GM21717 (cell line): ENCODE data around the gene SH3YL1.
A peak's percentile ranks its signal among the peaks of the same experiment; 100 is the strongest.

Experiments
- ATAC-seq: cut with Tn5 transposase; IDR thresholded peaks from one replicate; pipeline ENCODE4 v1.9.1; 2021; ENCODE audit warnings: mild to moderate bottlenecking, moderate library complexity; ENCODE audit not compliant: unreplicated experiment

The SH3YL1 gene

GRCh38 chr2:263774-264492, at the start of gene SH3YL1:
TSS of gene SH3YL1 (minus strand) at chr2:264032. CDS start at chr2:263984, 48 bp downstream.
- peak; percentile 23 for ATAC-seq

DNA sequence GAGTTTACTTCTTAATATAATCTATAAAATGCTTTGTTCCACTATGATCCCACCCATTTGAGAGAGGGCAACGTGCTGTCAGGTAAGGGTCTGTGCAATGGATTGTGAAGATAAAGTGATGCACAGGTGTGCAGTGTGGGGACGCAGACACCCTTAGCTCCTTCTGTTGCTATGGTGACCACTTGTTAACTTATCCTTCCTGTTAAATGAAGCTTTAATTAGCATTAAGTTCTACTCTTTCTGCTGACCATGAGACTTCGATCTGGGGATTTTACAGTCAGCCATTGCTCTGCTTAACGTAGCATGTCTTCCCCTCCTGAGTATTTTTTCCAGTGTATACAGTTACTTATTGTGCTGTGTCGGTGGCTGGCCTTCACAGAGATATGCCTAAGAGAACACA, 47.2 kb upstream of the SH3YL1 start:
- ATAC-seq: no peak

GRCh38 chr2:309954-310510, 46.2 kb upstream of the SH3YL1 start:
- ATAC-seq: no peak

DNA sequence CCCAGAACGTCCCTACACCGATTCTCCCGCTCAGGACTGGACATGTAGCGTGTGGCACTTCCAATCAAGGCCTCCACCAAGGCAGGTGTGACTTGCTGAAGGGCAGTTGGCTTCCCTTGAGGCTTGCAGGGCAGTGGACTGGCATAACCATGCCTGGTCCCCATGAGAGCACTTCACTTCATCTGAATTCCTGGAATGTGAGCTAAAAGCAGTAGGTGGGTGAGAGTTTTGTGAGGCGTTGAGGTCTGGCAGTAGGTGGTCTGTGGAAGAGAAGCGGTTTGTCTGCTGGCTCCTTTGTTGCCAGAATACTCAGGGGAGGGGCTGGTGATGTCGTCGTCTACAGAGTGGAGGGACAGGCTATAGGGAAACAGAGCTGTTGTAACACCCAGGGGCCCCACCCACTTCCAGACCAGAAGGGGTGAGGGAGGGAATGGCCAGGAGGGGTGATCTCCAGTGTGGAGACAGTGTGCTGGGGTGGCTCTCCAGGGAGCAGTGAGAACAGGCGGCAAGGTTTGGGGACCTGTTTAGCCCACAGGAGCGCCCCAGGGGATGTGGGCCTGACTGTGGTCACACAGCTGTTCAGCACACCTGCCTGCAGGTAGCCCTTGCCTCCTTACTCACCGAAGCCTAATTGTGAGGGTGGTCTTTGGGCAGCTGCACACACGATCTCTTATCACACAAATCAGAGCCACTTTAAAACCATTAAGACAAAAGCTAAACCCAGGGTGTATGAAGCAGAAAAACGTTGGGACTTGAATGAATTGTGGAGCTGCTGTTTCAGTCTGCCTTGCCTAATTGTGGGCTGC, 45.5 kb upstream of the SH3YL1 start:
- no peak for ATAC-seq

GRCh38 chr2:305366-305765, 41.5 kb upstream of the SH3YL1 start:
- ATAC-seq: no peak

DNA sequence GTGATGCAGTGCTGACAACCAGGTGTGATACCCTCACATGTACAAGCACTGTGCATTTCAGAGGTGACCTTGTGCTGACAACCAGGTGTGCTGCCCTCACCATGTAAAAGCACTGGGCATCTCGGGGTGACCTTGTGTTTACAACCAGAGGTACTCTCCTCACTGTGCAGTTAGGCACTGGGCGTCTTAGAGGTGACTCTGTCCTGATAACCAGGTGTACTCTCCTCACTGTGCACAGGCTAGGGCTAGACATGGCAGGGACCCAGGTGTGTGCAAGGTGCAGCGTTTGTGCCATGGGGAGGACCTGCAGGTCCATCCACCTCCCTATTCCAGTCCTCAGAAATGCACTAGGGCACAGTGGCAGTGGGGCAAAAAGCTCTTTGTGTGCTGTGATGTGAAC, 32.5 kb upstream of the SH3YL1 start:
- no peak for ATAC-seq

GRCh38 chr2:295090-295489, 31.3 kb upstream of the SH3YL1 start:
- no peak for ATAC-seq

GRCh38 chr2:290090-290722, 26.4 kb upstream of the SH3YL1 start:
- ATAC-seq: no peak

GRCh38 chr2:289362-290089, 25.7 kb upstream of the SH3YL1 start:
- ATAC-seq: no peak

DNA sequence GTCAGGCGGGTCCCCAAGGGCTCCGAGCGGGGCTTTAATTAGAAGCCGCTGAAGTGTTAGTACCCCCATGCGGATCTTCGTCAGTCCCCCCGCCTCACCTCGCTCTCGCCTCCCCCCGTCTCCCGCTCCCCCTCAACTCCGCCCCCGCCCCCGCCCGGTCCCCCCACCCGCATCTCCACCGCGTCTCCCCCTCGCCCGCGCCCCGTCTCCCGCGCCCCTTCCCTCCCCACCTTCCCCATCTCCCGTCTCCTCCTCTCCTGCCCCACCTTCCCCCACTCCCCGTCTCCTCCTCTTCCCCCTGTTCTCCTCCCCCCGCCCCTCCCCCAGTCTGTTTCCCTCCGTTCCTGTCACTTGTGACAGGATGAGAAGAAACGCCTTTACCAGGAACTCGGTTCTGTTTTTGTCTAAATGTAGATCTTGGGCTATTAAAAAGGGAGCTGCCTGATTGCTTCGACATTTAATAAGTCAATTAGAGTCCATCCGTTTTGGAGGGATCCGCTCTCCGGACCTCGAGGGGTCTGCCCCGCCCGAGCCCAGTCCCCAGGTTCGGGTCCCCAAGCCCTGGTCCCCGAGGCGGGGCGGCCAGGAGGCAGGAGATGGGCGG, 25.0 kb upstream of the SH3YL1 start:
- no peak for ATAC-seq

- no peak for ATAC-seq
Observed at GRCh38 chr2:287911-288757, 24.3 kb upstream of the SH3YL1 start, which contains the start of gene ALKAL2. TSS of gene ALKAL2 (minus strand) at chr2:288091. CDS start at chr2:287835, 256 bp downstream.

DNA sequence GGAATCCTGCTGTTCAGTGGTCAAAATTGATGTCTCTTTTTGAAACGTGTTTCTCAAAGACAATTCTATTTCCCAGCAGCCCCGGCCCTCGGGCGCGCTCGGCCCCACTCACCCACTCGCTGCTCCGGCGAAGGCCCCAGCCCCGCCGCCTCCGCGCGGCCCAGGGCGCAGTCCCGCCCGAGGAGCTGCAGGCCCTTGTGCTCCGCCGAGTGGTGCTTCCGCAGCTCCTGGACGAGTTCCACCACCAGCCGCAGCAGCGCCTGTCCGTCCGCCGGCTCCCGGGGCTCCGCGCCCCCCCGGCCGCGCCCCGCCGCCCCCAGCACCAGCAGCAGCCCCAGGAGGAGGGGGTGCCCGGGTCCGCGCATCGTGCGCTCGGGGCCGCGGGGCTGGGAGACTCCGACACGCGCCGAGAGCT, 23.6 kb upstream of the SH3YL1 start:
- no peak for ATAC-seq

- no peak for ATAC-seq
Observed at GRCh38 chr2:286774-287392, 23.1 kb upstream of the SH3YL1 start.

- no peak for ATAC-seq
Observed at GRCh38 chr2:286035-286434, 22.2 kb upstream of the SH3YL1 start.

- ATAC-seq: no peak
Observed at GRCh38 chr2:285531-285930, 21.7 kb upstream of the SH3YL1 start.

GRCh38 chr2:284896-285492, 21.2 kb upstream of the SH3YL1 start:
- no peak for ATAC-seq

GRCh38 chr2:283996-284794, 20.4 kb upstream of the SH3YL1 start:
- ATAC-seq: no peak
